ENCODE results near the gene TPPP3. TPM values are rescaled to one million over a fixed set of nuclear protein-coding genes. Genes with fewer than 3 reads are reported as not detected.

The TPPP3 gene
- total RNA-seq, 1 experiment from 2014 or later = 0.39 TPM

- H3K27me3 Mint-ChIP-seq (ENCODE audit: insufficient read depth, unreplicated experiment) = no peaks in the 10 kb centered on the region
- peaks cover 14% of the 10 kb centered on the region for H3K4me1 Mint-ChIP-seq (ENCODE audit: low read depth, unreplicated experiment)
- peaks cover 11% of the 10 kb centered on the region for H3K36me3 Mint-ChIP-seq (ENCODE audit: insufficient read depth, unreplicated experiment)
- BruUV-seq (replicated peaks) = no TSS peak
- H3K27ac Mint-ChIP-seq (ENCODE audit: unreplicated experiment) = no peak overlapping the region
- no peaks in the 10 kb centered on the region for H3K27me3 ChIP-seq (replicated peaks; ENCODE audit: control insufficient read depth, insufficient read depth, low read length)
- no peaks in the 10 kb centered on the region for H3K9me3 ChIP-seq
- no peak overlapping the region for H3K4me3 Mint-ChIP-seq (ENCODE audit: unreplicated experiment)
- DNase-seq = no peak
- ChIA-PET POLR2A (no interaction called here), CTCF (interaction anchor here (0.6 to 2.1 kb wide), 10 partner anchors 10 to 267 kb away, joined by 3 to 15 read pairs (median 8); partner anchors contain the start of gene ZDHHC1)
- no peak overlapping the region for H3K4me3 ChIP-seq (ENCODE audit: low read depth, low read length)
- intact Hi-C loops (cut with micrococcal nuclease; ENCODE audit: unreplicated experiment) = no loop called here
- TF ChIP-seq CTCF (IDR thresholded peaks at IDR 0.05; ENCODE audit: insufficient read depth in 1 of 2, low read depth in 1 of 2, low read length in 1 of 2, severe bottlenecking in 1 of 2, unreplicated experiment in 1 of 2) = no peak
- H3K4me1 ChIP-seq = peaks cover 34% of the 10 kb centered on the region
- H3K9me3 Mint-ChIP-seq (ENCODE audit: unreplicated experiment) = no peaks in the 10 kb centered on the region
- no peaks in the 10 kb centered on the region for H3K36me3 ChIP-seq (ENCODE audit: control insufficient read depth, insufficient read depth, low read length)
These were observed 33.7 kb upstream of the TPPP3 start for GRCh38 chr16:67426950-67427349.

- no peaks in the 10 kb centered on the region for H3K9me3 ChIP-seq
- Mint-ChIP-seq H3K4me1 (ENCODE audit: low read depth, unreplicated experiment) (peaks cover 14% of the 10 kb centered on the region), H3K36me3 (ENCODE audit: insufficient read depth, unreplicated experiment) (peaks cover 11% of the 10 kb centered on the region), H3K27me3 (ENCODE audit: insufficient read depth, unreplicated experiment) (no peaks in the 10 kb centered on the region), H3K4me3 (ENCODE audit: unreplicated experiment) (no peak overlapping the region), H3K27ac (ENCODE audit: unreplicated experiment) (no peak overlapping the region), H3K9me3 (ENCODE audit: unreplicated experiment) (no peaks in the 10 kb centered on the region)
- POLR2A ChIA-PET = no interaction called here
- CTCF ChIA-PET = no interaction called here
- H3K4me1 ChIP-seq = peaks cover 27% of the 10 kb centered on the region
- no peak for TF ChIP-seq CTCF (IDR thresholded peaks at IDR 0.05; ENCODE audit: insufficient read depth in 1 of 2, low read depth in 1 of 2, low read length in 1 of 2, severe bottlenecking in 1 of 2, unreplicated experiment in 1 of 2)
- no peaks in the 10 kb centered on the region for H3K36me3 ChIP-seq (ENCODE audit: control insufficient read depth, insufficient read depth, low read length)
- no peak for DNase-seq
- BruUV-seq (replicated peaks) = no TSS peak
- H3K4me3 ChIP-seq (ENCODE audit: low read depth, low read length) = no peak overlapping the region
- intact Hi-C loops (cut with micrococcal nuclease; ENCODE audit: unreplicated experiment) = no loop called here
- H3K27me3 ChIP-seq (replicated peaks; ENCODE audit: control insufficient read depth, insufficient read depth, low read length) = no peaks in the 10 kb centered on the region
These were observed 32.7 kb upstream of the TPPP3 start for GRCh38 chr16:67426022-67426421.

- ChIA-PET CTCF (no interaction called here), POLR2A (interaction anchor here (0.5 kb wide), 1 partner anchor 53 kb away, joined by 5 read pairs; no protein-coding TSS in a partner anchor)
- TF ChIP-seq CTCF (IDR thresholded peaks at IDR 0.05; ENCODE audit: insufficient read depth in 1 of 2, low read depth in 1 of 2, low read length in 1 of 2, severe bottlenecking in 1 of 2, unreplicated experiment in 1 of 2) = no peak
- Mint-ChIP-seq H3K4me3 (ENCODE audit: unreplicated experiment) (no peak overlapping the region), H3K27ac (ENCODE audit: unreplicated experiment) (no peak overlapping the region), H3K27me3 (ENCODE audit: insufficient read depth, unreplicated experiment) (no peaks in the 10 kb centered on the region), H3K9me3 (ENCODE audit: unreplicated experiment) (no peaks in the 10 kb centered on the region), H3K36me3 (ENCODE audit: insufficient read depth, unreplicated experiment) (peaks cover 11% of the 10 kb centered on the region), H3K4me1 (ENCODE audit: low read depth, unreplicated experiment) (peaks cover 14% of the 10 kb centered on the region)
- Histone ChIP-seq H3K36me3 (ENCODE audit: control insufficient read depth, insufficient read depth, low read length) (no peaks in the 10 kb centered on the region), H3K4me1 (peaks cover 27% of the 10 kb centered on the region), H3K4me3 (ENCODE audit: low read depth, low read length) (no peak overlapping the region), H3K9me3 (no peaks in the 10 kb centered on the region), H3K27me3 (replicated peaks; ENCODE audit: control insufficient read depth, insufficient read depth, low read length) (no peaks in the 10 kb centered on the region)
- intact Hi-C loops (cut with micrococcal nuclease; ENCODE audit: unreplicated experiment) = no loop called here
- BruUV-seq (replicated peaks) = no TSS peak
- no peak for DNase-seq
These were observed 32.3 kb upstream of the TPPP3 start for GRCh38 chr16:67425580-67425979.

Measured in Caco-2 (cell line).